GM11168 (cell line): ENCODE measurements around the gene MAPK8.
"Not testable (repeated sequence)": the region's sequence is repeated elsewhere in the genome, so short reads cannot be mapped to it uniquely, and the experiment has no call there.

Source experiments
- in situ Hi-C: fragments of 300-500 bp; cut with MboI; formaldehyde crosslinking; loops from one replicate; pipeline ENCODE4 v1.12.0; 2022; ENCODE audit warnings: low sequenced_read_pairs; ENCODE audit not compliant: unreplicated experiment

Gene MAPK8

GRCh38 chr10:48306265-48306869 is at the start of gene MAPK8:
TSS of gene MAPK8 (plus strand) at chr10:48306677. CDS start at chr10:48401661, 94,984 bp downstream.
- in situ Hi-C loops = no loop called here

GRCh38 chr10:48257407-48257961 is 49.0 kb upstream of the MAPK8 start:
- in situ Hi-C loops = no loop called here

- in situ Hi-C loops = no loop called here
These were observed 48.4 kb upstream of the MAPK8 start for GRCh38 chr10:48258105-48258504.

GRCh38 chr10:48266528-48266927 is 39.9 kb upstream of the MAPK8 start:
- in situ Hi-C loops = no loop called here

GRCh38 chr10:48271047-48271730 is 35.3 kb upstream of the MAPK8 start:
- in situ Hi-C loops = no loop called here

- in situ Hi-C loops = no loop called here
These were observed 33.8 kb upstream of the MAPK8 start for GRCh38 chr10:48272682-48273081.

GRCh38 chr10:48273741-48274140 is 32.7 kb upstream of the MAPK8 start:
- in situ Hi-C loops = no loop called here

- in situ Hi-C loops = no loop called here
These were observed 31.8 kb upstream of the MAPK8 start, which contains the start of gene FRMPD2 for GRCh38 chr10:48274636-48275035. TSS of gene FRMPD2 (minus strand) at chr10:48274696. CDS start at chr10:48274567, 129 bp downstream.

GRCh38 chr10:48277093-48277492 is 29.4 kb upstream of the MAPK8 start:
- in situ Hi-C loops = no loop called here

- in situ Hi-C loops = no loop called here
These were observed 27.3 kb upstream of the MAPK8 start for GRCh38 chr10:48279081-48279751.

- in situ Hi-C loops = not testable (repeated sequence)
These were observed 24.8 kb upstream of the MAPK8 start for GRCh38 chr10:48281697-48282096.

- in situ Hi-C loops = no loop called here
These were observed 23.6 kb upstream of the MAPK8 start for GRCh38 chr10:48282829-48283228.

- in situ Hi-C loops = no loop called here
These were observed 22.4 kb upstream of the MAPK8 start for GRCh38 chr10:48284002-48284546.

GRCh38 chr10:48284811-48285210 is 21.7 kb upstream of the MAPK8 start:
- in situ Hi-C loops = loop anchor here (5.0 kb wide), 1 partner anchor 58 kb away; no protein-coding TSS in a partner anchor

GRCh38 chr10:48285710-48286109 is 20.8 kb upstream of the MAPK8 start:
- in situ Hi-C loops = loop anchor here (5.0 kb wide), 1 partner anchor 58 kb away; no protein-coding TSS in a partner anchor

- in situ Hi-C loops = loop anchor here (5.0 kb wide), 1 partner anchor 59 kb away; no protein-coding TSS in a partner anchor
These were observed 20.1 kb upstream of the MAPK8 start for GRCh38 chr10:48286356-48286755.

- in situ Hi-C loops = loop anchor here (5.0 kb wide), 1 partner anchor 60 kb away; no protein-coding TSS in a partner anchor
These were observed 18.8 kb upstream of the MAPK8 start for GRCh38 chr10:48287417-48288391.

GRCh38 chr10:48288661-48289060 is 17.8 kb upstream of the MAPK8 start:
- in situ Hi-C loops = loop anchor here (5.0 kb wide), 1 partner anchor 61 kb away; no protein-coding TSS in a partner anchor
